ENCODE results near the gene ADARB2.

The ADARB2 gene

DNA sequence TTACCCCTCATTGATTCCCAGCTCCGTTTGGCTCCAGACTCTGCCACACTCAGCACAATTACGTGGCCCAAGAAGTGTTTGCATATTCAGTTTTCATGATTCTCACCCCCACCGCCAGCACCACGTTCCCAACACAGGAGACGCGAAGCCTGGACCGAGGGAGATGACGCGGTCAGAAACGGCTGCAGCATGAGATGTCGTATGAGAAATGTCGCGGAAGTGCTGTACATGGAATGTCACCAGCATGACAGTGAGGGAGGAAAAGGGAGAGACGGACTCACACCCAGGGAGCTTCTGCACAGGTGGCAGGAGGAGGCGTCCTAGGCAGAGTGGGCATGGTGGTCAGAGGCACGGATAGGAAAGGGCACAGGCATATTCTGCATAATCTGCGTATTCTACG lies 492.8 kb downstream of the ADARB2 start:
- no peak overlapping the region for H3K4me3 ChIP-seq (ENCODE audit: low read depth, low read length)
- no peaks in the 10 kb centered on the region for H3K9me3 ChIP-seq (ENCODE audit: control insufficient read depth, insufficient read depth, low read depth, low read length)
- CTCF ChIA-PET, result interaction anchor here (0.6 to 2.2 kb wide), 6 partner anchors 8 to 135 kb away, joined by 4 to 9 read pairs (median 6); no protein-coding TSS in a partner anchor
- no peaks in the 10 kb centered on the region for H3K36me3 ChIP-seq (ENCODE audit: control insufficient read depth in 2 of 2, insufficient read depth in 1 of 2, low read length in 2 of 2)
- no peak overlapping the region for H3K27ac ChIP-seq (ENCODE audit: extremely low read depth, low read depth, low read length)
- no peak for TF ChIP-seq ZNF214 (tag by site-specific recombination; IDR thresholded peaks at IDR 0.05; ENCODE audit: borderline replicate concordance)
- no peak for TF ChIP-seq ZNF354C (tag by site-specific recombination; IDR thresholded peaks at IDR 0.05; ENCODE audit: borderline replicate concordance, low read depth)
- TF ChIP-seq ZNF510 (tag by site-specific recombination; IDR thresholded peaks at IDR 0.05; ENCODE audit: insufficient replicate concordance), result no peak
- no peak for TF ChIP-seq FEZF1 (tag by site-specific recombination; IDR thresholded peaks at IDR 0.05)
- no peak for TF ChIP-seq ZSCAN4 (tag by site-specific recombination; IDR thresholded peaks at IDR 0.05)
- POLR2A ChIA-PET, result no interaction called here
- H3K4me1 ChIP-seq (ENCODE audit: control insufficient read depth, insufficient read depth, low read length), result no peaks in the 10 kb centered on the region

- no peak overlapping the region for H3K27ac ChIP-seq (ENCODE audit: extremely low read depth, low read depth, low read length)
- POLR2A ChIA-PET, result no interaction called here
- TF ChIP-seq, protein P1, sequence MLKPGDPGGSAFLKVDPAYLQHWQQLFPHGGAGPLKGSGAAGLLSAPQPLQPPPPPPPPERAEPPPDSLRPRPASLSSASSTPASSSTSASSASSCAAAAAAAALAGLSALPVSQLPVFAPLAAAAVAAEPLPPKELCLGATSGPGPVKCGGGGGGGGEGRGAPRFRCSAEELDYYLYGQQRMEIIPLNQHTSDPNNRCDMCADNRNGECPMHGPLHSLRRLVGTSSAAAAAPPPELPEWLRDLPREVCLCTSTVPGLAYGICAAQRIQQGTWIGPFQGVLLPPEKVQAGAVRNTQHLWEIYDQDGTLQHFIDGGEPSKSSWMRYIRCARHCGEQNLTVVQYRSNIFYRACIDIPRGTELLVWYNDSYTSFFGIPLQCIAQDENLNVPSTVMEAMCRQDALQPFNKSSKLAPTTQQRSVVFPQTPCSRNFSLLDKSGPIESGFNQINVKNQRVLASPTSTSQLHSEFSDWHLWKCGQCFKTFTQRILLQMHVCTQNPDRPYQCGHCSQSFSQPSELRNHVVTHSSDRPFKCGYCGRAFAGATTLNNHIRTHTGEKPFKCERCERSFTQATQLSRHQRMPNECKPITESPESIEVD (tag by site-specific recombination; IDR thresholded peaks at IDR 0.05), result no peak
- TF ChIP-seq ZBTB48 (tag by site-specific recombination; IDR thresholded peaks at IDR 0.05) (no peak), SCRT2 (tag by site-specific recombination; IDR thresholded peaks at IDR 0.05) (no peak), ZEB2 (tag by site-specific recombination; IDR thresholded peaks at IDR 0.05) (no peak), ZBTB17 (tag by site-specific recombination; IDR thresholded peaks at IDR 0.05) (no peak)
These were observed 493.7 kb downstream of the ADARB2 start for GRCh38 chr10:1243486-1244234.

DNA sequence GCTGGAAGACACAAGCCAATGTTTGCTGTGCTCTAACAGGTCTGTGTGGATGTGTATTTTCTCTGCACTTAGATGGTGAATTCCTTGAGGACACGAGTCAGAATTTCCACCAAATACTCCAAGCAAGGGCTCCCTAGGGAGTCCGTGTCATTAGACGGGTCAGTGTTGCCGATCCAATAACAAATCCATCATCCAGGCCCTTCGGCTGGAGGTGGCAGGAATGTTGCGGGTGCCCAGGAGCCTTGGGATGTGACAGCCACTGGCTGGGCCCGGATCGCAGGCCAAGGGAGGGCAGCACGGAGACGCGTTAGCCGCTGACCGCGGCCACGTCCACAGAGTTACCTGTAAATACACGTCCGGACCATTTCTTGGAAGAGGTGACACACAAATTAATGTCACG lies 494.4 kb downstream of the ADARB2 start:
- TF ChIP-seq ZNF747 (tag by site-specific recombination; IDR thresholded peaks at IDR 0.05), result no peak
- no peak for TF ChIP-seq ZNF398 (tag by site-specific recombination; IDR thresholded peaks at IDR 0.05)
- TF ChIP-seq ZNF596 (tag by site-specific recombination; IDR thresholded peaks at IDR 0.05), result no peak
- no peak for TF ChIP-seq ZNF274 (IDR thresholded peaks at IDR 0.05; ENCODE audit: low read length)
- TF ChIP-seq ZNF274 (tag by site-specific recombination; IDR thresholded peaks at IDR 0.05; ENCODE audit: borderline replicate concordance), result no peak
- H3K27ac ChIP-seq (ENCODE audit: extremely low read depth, low read depth, low read length), result no peak overlapping the region
- POLR2A ChIA-PET, result no interaction called here
- CTCF ChIA-PET, result interaction anchor here (1.2 to 2.2 kb wide), 3 partner anchors 10 to 228 kb away, joined by 3 to 9 read pairs (median 5); no protein-coding TSS in a partner anchor
- H3K9me3 ChIP-seq (ENCODE audit: control insufficient read depth, insufficient read depth, low read depth, low read length), result no peaks in the 10 kb centered on the region
- H3K4me1 ChIP-seq (ENCODE audit: control insufficient read depth, insufficient read depth, low read length), result no peaks in the 10 kb centered on the region
- no peak overlapping the region for H3K4me3 ChIP-seq (ENCODE audit: low read depth, low read length)
- no peaks in the 10 kb centered on the region for H3K36me3 ChIP-seq (ENCODE audit: control insufficient read depth in 2 of 2, insufficient read depth in 1 of 2, low read length in 2 of 2)

More at GRCh38 chr10:1243486-1244234, 493.7 kb downstream of the ADARB2 start:
- Histone ChIP-seq H3K4me1 (ENCODE audit: control insufficient read depth, insufficient read depth, low read length) (no peaks in the 10 kb centered on the region), H3K36me3 (ENCODE audit: control insufficient read depth in 2 of 2, insufficient read depth in 1 of 2, low read length in 2 of 2) (no peaks in the 10 kb centered on the region), H3K9me3 (ENCODE audit: control insufficient read depth, insufficient read depth, low read depth, low read length) (no peaks in the 10 kb centered on the region), H3K4me3 (ENCODE audit: low read depth, low read length) (no peak overlapping the region)
- CTCF ChIA-PET, result interaction anchor here (0.6 to 2.2 kb wide), 9 partner anchors 9 to 229 kb away, joined by 3 to 9 read pairs (median 5); no protein-coding TSS in a partner anchor
